ENCODE measurements around the gene TRAF6. TPM values are rescaled to one million over a fixed set of nuclear protein-coding genes. Genes with fewer than 3 reads are reported as not detected.

TRAF6 gene
- total RNA-seq, 2 experiments from 2014 or later, result 8.5 to 9.8 TPM

DNA sequence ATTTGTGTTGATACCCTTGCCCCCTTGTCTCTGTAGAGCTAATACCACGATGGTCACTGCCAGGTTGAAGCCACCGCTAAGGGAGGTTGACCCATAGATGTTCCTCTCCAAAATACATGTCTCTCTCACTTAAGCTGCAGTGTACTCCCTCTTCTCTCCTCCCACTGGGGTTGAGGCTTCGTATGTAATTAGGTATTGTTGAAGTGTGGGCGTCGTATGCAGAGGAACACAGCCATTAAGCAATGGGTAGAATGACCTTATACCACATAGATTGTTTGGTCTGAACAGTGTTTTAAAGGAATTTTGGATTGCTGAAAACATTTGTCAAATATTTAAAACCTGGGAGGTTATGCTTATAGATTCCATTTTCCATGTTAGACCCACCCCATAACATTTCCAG is 71.9 kb downstream of the TRAF6 start:
- H3K27me3 Mint-ChIP-seq, result peaks cover 25% of the 10 kb centered on the region
- no peaks in the 10 kb centered on the region for H3K9me3 Mint-ChIP-seq
- H3K36me3 Mint-ChIP-seq, result no peaks in the 10 kb centered on the region
- no peak for DNase-seq
- peaks cover 5% of the 10 kb centered on the region for H3K4me1 Mint-ChIP-seq
- H3K27ac Mint-ChIP-seq, result no peak overlapping the region
- H3K4me3 Mint-ChIP-seq, result no peak overlapping the region

GRCh38 chr11:36437413-36437812 is 72.7 kb downstream of the TRAF6 start:
- H3K4me1 Mint-ChIP-seq, result peaks cover 5% of the 10 kb centered on the region
- H3K36me3 Mint-ChIP-seq, result no peaks in the 10 kb centered on the region
- no peak overlapping the region for H3K4me3 Mint-ChIP-seq
- peaks cover 25% of the 10 kb centered on the region for H3K27me3 Mint-ChIP-seq
- DNase-seq, result no peak
- no peak overlapping the region for H3K27ac Mint-ChIP-seq
- H3K9me3 Mint-ChIP-seq, result no peaks in the 10 kb centered on the region

Other genes starting within 250 kb of the TRAF6 start
- gene COMMD9, start 220.8 kb downstream of the TRAF6 start, total RNA-seq, result 10 to 100 TPM; 51.1 to 56.9 TPM
- 1 to 10 TPM; 6.0 to 6.9 TPM for gene PRR5L, start 214.0 kb downstream of the TRAF6 start, total RNA-seq
- gene RAG1, start 57.7 kb upstream of the TRAF6 start, total RNA-seq, result under 1 TPM; 0.38 to 0.43 TPM
- gene IFTAP, start 84.2 kb upstream of the TRAF6 start, total RNA-seq, result 1 to 10 TPM; 4.6 to 5.4 TPM
- gene RAG2, start 88.0 kb upstream of the TRAF6 start, total RNA-seq, result not detected

All from activated naive CD8-positive, alpha-beta T cell treated with anti-CD3 and anti-CD28 coated beads for 36 hours (primary cell).